Loucy (cell line): ENCODE results near the gene PLXNB2.

Experiments
- H2AFZ ChIP-seq: fragments of 200-600 bp; sonication (generic); 2 replicates; pipeline ENCODE4 v1.6.0; 2016; ENCODE audit warnings: antibody characterized with exemption, mild to moderate bottlenecking, low read length, moderate library complexity
- H3F3A ChIP-seq: fragments of 200-600 bp; 2 replicates; pipeline ENCODE4 v1.6.0; 2016; ENCODE audit warnings: antibody characterized with exemption, low read depth, mild to moderate bottlenecking
- H3K27me3 ChIP-seq: fragments of 200-600 bp; sonication (generic); 2 replicates; pipeline ENCODE4 v1.6.1; 2014; ENCODE audit warnings: low read length, mild to moderate bottlenecking; ENCODE audit not compliant: insufficient read depth, poor library complexity, severe bottlenecking
- H3K36me3 ChIP-seq: fragments of 200-600 bp; sonication (generic); 2 replicates; pipeline ENCODE4 v1.6.1; 2016; ENCODE audit warnings: low read length; ENCODE audit not compliant: insufficient read depth
- H3K4me1 ChIP-seq: fragments of 200-600 bp; sonication (generic); 2 replicates; pipeline ENCODE4 v1.5.1; 2014; ENCODE audit warnings: low read length, mild to moderate bottlenecking; ENCODE audit not compliant: insufficient read depth, poor library complexity, severe bottlenecking
- H3K4me2 ChIP-seq: fragments of 200-600 bp; sonication (generic); 2 replicates; pipeline ENCODE4 v1.6.0; 2014; ENCODE audit warnings: antibody characterized with exemption, low read length, low read depth, mild to moderate bottlenecking; ENCODE audit not compliant: poor library complexity, severe bottlenecking
- H3K4me3 ChIP-seq: fragments of 200-600 bp; sonication (generic); 2 replicates; pipeline ENCODE4 v1.5.1; 2014; ENCODE audit warnings: low read length, mild to moderate bottlenecking, mixed read lengths; ENCODE audit not compliant: poor library complexity, severe bottlenecking
- H3K79me2 ChIP-seq: fragments of 200-600 bp; sonication (generic); 2 replicates; pipeline ENCODE4 v1.6.1; 2014; ENCODE audit warnings: low read length; ENCODE audit not compliant: insufficient read depth
- H3K9ac ChIP-seq: fragments of 200-600 bp; sonication (generic); 2 replicates; pipeline ENCODE4 v1.6.0; 2014; ENCODE audit warnings: mild to moderate bottlenecking, low read depth, low read length, moderate library complexity; ENCODE audit not compliant: poor library complexity, severe bottlenecking
- H3K9me2 ChIP-seq: fragments of 200-600 bp; sonication (generic); replicated peaks from 2 replicates; pipeline ENCODE4 v1.6.1; 2016; ENCODE audit warnings: low read depth, low read length, mixed read lengths
- H3K9me3 ChIP-seq: fragments of 200-600 bp; sonication (generic); 2 replicates; pipeline ENCODE4 v1.6.1; 2014; ENCODE audit warnings: mild to moderate bottlenecking, antibody characterized with exemption, low read length, low read depth; ENCODE audit not compliant: insufficient read depth
- H4K20me1 ChIP-seq: fragments of 200-600 bp; sonication (generic); 2 replicates; pipeline ENCODE4 v1.6.0; 2014; ENCODE audit warnings: antibody characterized with exemption, low read length, mild to moderate bottlenecking; ENCODE audit not compliant: insufficient read depth, poor library complexity, severe bottlenecking
- EZH2phosphoT487 ChIP-seq: fragments of 200-600 bp; IDR thresholded peaks from 2 replicates; pipeline ENCODE4 v1.6.1; 2018; ENCODE audit warnings: antibody characterized with exemption, mild to moderate bottlenecking, moderate library complexity, borderline replicate concordance
- TF ChIP-seq, protein P1 (sequence below): fragments of 200-600 bp; sonication (generic); conservative IDR thresholded peaks from 2 replicates; pipeline ENCODE4 v1.5.1; 2014; ENCODE audit warnings: mild to moderate bottlenecking, antibody characterized with exemption, low read length

PLXNB2 gene

DNA sequence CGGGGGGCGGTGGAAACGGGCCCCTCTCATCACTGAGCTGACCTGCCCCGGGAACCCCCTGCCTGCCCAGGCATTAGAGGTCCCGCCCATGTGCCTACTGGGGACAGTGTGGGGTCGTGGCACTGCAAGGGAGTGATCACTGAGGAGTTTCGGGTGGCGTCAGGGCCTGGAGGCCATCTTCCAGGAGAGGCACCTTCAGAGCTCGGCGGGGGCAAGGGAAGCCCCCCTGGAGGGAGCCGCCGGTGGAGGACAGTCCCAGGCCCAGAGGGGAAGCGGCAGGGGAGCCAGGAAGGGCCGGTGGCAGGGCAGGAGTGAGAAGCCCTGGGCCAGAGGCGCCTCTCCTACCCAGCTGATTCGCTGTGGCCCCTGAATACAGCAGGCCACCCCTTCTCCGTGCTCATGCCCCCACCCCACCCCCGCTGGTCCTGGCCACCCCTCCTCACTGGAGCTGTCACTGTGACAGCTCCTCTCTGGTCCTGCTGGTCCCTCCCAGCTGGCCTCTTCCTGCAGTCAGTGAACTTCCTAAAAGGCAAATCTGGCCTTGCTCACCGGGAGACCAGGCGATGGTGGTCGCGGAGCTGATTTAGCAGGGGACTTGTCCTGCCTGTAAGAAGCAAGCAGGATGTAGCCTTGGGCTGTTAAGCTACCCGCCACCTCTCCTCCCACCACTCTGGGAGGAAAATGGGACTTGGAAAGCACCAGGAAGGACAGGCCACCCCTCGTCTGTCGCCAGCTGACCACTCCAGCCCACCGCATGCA is 35.2 kb downstream of the PLXNB2 start:
- no peak for TF ChIP-seq EZH2phosphoT487
- TF ChIP-seq, protein P1, sequence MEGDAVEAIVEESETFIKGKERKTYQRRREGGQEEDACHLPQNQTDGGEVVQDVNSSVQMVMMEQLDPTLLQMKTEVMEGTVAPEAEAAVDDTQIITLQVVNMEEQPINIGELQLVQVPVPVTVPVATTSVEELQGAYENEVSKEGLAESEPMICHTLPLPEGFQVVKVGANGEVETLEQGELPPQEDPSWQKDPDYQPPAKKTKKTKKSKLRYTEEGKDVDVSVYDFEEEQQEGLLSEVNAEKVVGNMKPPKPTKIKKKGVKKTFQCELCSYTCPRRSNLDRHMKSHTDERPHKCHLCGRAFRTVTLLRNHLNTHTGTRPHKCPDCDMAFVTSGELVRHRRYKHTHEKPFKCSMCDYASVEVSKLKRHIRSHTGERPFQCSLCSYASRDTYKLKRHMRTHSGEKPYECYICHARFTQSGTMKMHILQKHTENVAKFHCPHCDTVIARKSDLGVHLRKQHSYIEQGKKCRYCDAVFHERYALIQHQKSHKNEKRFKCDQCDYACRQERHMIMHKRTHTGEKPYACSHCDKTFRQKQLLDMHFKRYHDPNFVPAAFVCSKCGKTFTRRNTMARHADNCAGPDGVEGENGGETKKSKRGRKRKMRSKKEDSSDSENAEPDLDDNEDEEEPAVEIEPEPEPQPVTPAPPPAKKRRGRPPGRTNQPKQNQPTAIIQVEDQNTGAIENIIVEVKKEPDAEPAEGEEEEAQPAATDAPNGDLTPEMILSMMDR = no peak
- Histone ChIP-seq H3K4me2 (no peak overlapping the region), H3K9me3 (no peaks in the 10 kb centered on the region), H2AFZ (no peak overlapping the region), H4K20me1 (no peaks in the 10 kb centered on the region), H3K79me2 (no peaks in the 10 kb centered on the region), H3K36me3 (no peaks in the 10 kb centered on the region), H3K9ac (no peak overlapping the region), H3K4me1 (peaks cover 8% of the 10 kb centered on the region), H3K9me2 (no peaks in the 10 kb centered on the region), H3F3A (no peaks in the 10 kb centered on the region), H3K4me3 (no peak overlapping the region), H3K27me3 (no peaks in the 10 kb centered on the region)

DNA sequence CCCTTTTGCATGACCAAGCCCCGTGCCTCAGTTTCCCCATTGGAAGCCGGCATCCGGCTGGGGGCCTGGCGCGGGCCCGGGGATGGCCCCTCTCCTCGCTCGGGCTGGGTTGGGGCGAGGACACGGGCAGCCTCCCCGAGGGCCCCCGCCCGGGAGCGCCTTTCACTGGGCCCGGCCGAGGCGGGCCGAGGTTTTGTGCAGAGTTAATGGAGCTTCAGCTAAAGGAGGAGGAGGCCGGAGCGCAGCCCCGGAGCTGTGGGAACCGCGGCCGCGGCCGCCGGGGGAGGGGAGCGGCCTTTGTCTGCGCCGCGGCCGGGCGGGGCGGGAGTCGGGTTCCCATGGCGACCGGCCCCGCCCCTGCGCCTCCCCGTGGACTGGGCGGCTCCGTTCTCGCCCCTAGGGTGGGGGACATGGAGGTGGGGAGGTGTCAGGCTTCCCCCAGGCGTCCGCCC is 35.9 kb downstream of the PLXNB2 start:
- Histone ChIP-seq H2AFZ (no peak overlapping the region), H3K4me2 (peak overlapping the region; percentile 64), H3K27me3 (no peaks in the 10 kb centered on the region), H4K20me1 (no peaks in the 10 kb centered on the region), H3F3A (no peaks in the 10 kb centered on the region), H3K4me3 (peak overlapping the region; percentile 59), H3K9ac (no peak overlapping the region), H3K9me2 (no peaks in the 10 kb centered on the region), H3K4me1 (peaks cover 8% of the 10 kb centered on the region), H3K36me3 (no peaks in the 10 kb centered on the region), H3K79me2 (no peaks in the 10 kb centered on the region), H3K9me3 (no peaks in the 10 kb centered on the region)
- no peak for TF ChIP-seq EZH2phosphoT487
- TF ChIP-seq, protein P1 = no peak

DNA sequence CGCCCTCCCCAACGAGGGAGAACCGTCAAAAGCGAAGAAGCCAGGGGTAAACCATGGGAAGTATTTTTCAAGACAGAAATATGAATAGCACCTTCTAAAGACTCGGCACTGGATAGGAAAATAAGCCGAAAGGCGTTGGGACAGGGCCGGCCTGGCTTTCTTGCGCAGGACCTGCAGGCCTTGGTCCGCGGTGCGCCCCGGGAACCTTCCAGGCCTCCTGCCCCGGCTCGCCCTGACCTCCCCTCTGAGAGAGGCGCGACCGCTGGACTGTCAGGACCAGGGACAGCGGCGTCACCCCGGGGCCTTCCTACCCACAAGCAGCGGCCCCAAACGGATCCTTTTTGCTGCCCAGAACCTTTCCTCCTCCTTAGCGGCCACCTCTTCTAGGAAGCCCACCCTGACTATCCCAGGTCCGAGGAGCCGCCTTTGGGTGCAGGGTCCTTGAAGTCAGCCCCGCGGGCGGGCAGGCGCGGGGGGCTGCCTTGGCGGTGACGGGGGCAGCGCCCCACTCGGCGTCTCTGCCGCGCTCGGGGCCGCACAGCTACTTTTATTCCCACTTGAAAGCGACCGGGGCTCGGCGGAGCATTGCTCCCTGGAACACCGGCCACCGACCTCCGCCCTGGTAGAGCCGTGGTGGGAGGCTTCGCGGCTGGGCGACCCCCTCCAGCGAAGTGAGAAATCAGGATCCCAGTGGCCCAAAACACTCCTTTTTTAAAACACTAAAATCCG is 36.6 kb downstream of the PLXNB2 start:
- Histone ChIP-seq H2AFZ (no peak overlapping the region), H3K9me3 (no peaks in the 10 kb centered on the region; the same call in 1 of the 2 replicates), H3K4me2 (peak overlapping the region; percentile 64), H3K79me2 (no peaks in the 10 kb centered on the region), H4K20me1 (no peaks in the 10 kb centered on the region), H3K9me2 (no peaks in the 10 kb centered on the region), H3K4me1 (peaks cover 8% of the 10 kb centered on the region), H3K4me3 (peak overlapping the region; percentile 59), H3K27me3 (no peaks in the 10 kb centered on the region), H3K36me3 (no peaks in the 10 kb centered on the region), H3K9ac (no peak overlapping the region), H3F3A (no peaks in the 10 kb centered on the region)
- TF ChIP-seq EZH2phosphoT487 = no peak
- TF ChIP-seq, protein P1 = no peak
